Activated CD8-positive, alpha-beta memory T cell treated with anti-CD3 and anti-CD28 coated beads for 48 hours (primary cell): ENCODE measurements around the gene CDH23.

ENCODE experiments used
- DNase-seq, 3 experiments: peaks; one replicate each; pipeline ENCODE4 v3.0.0-alpha.2; 2020; ENCODE audit warnings: low read depth in 2 of 3, low spot score in 2 of 3

The CDH23 gene

DNA sequence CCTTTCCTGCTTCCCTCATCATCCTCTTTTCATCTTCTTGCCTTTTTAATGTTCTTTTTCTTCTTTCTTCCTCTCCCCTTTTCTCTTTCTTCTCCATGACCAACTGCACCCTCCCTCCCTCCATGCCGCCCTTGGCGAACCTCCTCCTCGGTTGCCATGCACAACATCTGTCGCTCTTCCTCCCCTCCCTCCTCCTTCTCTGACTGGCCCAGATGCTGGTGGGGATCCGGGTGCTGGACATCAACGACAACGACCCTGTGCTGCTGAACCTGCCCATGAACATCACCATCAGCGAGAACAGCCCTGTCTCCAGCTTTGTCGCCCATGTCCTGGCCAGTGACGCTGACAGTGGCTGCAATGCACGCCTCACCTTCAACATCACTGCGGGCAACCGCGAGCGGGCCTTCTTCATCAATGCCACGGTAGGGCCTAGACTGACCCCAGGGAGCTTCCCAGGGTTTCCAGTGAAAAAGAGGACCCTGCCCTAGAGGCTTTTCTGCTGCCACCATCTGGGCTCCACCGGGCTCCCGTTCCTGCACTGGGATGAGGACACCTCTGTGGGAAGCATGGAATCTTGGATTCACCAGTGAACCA is 388.1 kb downstream of the CDH23 start:
- no peak for DNase-seq

DNA sequence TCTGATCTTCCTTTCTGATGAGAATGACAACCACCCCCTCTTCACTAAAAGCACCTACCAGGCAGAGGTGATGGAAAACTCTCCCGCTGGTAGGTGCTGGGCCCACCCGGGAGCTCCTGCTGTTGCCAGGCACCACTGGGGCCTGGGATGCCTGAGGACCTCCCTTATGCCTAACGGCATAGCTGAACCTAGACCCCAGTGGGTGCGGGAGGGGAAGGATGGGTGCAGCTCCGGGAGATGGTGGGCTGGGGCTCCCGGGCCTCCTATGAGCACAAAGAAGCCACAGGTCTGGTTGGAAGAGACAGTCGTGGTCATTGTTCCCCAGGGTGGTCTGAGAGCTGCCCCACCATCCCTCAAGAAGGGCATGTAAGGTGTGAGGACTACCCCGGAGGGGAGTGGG is 392.2 kb downstream of the CDH23 start:
- no peak for DNase-seq

- DNase-seq, result no peak
Measured at GRCh38 chr10:71789871-71790270, 393.2 kb downstream of the CDH23 start.

DNA sequence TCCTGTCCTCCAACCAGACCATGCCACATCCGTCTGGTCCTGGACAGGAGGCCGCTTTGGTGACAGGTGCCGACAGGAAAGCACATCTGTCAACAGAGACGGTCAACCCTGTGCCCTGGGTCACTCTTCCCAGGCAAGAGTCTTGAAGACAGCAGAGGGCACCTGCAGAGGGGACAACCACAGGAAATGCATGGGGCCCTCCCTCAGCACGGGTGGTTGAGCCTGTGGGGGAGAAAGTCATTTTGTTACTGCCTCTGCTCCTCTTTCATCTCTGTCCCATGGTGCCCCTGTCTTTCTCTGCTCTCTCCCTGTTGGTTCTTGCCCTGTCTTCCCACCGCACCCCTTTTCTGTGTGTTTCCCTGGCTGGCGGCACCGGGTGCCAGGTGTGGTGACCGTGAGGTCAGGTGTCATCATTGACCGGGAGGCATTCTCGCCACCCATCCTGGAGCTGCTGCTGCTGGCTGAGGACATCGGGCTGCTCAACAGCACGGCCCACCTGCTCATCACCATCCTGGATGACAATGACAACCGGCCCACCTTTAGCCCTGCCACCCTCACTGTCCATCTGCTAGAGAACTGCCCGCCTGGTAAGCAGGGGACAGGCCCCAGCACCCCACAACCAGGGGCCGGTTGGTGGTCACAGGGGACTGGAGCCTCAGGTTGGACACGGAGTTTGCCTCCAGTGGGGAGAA is 394.2 kb downstream of the CDH23 start:
- no peak for DNase-seq

GRCh38 chr10:71795248-71795647 is 398.5 kb downstream of the CDH23 start:
- DNase-seq, result no peak

DNA sequence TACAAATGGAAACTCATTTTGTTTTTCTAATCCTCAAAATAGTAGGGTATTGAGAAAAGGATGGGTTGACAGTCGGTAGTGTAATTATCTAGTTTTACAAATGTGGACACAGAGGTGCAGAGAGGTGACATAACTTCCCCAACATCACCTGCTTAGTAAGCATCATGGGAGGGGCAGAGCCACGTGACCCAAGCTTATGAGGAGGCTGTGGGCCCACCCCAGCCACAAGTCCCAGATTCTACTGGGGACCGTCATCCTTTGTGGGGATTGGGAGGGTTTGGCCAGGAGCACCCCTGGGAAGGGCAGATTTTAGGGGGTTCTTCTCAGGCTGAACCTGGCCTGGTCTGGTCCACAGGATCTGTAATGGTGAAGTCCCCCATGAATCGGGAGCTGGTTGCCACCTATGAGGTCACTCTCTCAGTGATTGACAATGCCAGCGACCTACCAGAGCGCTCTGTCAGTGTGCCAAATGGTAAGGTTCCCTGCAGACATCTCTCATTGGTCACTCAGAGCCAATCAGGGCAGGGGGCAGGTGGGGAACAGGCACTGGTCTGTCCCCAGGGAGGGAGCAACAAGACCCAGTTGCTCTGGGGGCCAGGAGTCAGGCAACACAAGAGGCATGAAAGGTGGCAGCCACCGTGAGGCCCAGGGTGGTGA is 400.2 kb downstream of the CDH23 start:
- no peak for DNase-seq

GRCh38 chr10:71797533-71798307 is 401.0 kb downstream of the CDH23 start:
- DNase-seq, result no peak

GRCh38 chr10:71798308-71798624 is 401.5 kb downstream of the CDH23 start:
- no peak for DNase-seq

DNA sequence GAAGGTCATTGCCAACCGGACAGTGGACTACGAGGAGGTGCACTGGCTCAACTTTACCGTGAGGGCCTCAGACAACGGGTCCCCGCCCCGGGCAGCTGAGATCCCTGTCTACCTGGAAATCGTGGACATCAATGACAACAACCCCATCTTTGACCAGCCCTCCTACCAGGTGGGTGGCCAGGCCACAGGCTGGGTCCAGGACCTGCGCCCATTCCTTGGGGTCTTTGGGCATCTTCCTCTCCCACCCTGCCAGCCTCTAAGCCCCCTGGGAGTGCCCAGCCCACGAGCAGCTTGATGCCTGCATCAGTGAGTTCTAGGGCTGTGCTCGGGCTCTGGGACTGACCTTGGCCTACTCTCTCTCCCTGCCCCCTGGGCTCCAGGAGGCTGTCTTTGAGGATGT is 402.4 kb downstream of the CDH23 start:
- no peak for DNase-seq

- DNase-seq, result no peak
Measured at GRCh38 chr10:71799608-71800453, 403.1 kb downstream of the CDH23 start.

GRCh38 chr10:71801361-71801760 is 404.6 kb downstream of the CDH23 start:
- DNase-seq, result no peak

GRCh38 chr10:71802235-71802634 is 405.5 kb downstream of the CDH23 start:
- DNase-seq, result no peak

GRCh38 chr10:71802715-71803488 is 406.2 kb downstream of the CDH23 start:
- no peak for DNase-seq

DNA sequence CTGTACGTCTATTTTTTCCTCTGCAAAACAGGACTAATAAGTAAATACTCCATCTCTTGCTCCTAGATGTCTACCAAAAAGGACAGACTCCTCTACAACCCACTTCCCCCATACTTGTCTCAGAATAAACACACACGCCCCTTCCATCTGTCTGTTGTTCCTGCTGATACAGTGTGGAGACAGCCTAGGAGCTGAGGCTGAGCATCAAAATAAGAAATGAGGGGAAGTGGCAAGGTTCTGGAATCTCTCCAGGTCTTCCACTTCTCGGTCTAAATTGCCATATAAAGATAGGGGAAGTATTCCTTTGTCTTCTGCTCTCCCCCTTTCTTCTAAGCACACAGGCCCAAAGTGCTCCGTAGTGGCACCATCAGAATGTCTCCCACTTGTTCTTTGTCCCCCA is 407.4 kb downstream of the CDH23 start:
- no peak for DNase-seq

- no peak for DNase-seq
Measured at GRCh38 chr10:71805776-71806703, 409.3 kb downstream of the CDH23 start.

DNA sequence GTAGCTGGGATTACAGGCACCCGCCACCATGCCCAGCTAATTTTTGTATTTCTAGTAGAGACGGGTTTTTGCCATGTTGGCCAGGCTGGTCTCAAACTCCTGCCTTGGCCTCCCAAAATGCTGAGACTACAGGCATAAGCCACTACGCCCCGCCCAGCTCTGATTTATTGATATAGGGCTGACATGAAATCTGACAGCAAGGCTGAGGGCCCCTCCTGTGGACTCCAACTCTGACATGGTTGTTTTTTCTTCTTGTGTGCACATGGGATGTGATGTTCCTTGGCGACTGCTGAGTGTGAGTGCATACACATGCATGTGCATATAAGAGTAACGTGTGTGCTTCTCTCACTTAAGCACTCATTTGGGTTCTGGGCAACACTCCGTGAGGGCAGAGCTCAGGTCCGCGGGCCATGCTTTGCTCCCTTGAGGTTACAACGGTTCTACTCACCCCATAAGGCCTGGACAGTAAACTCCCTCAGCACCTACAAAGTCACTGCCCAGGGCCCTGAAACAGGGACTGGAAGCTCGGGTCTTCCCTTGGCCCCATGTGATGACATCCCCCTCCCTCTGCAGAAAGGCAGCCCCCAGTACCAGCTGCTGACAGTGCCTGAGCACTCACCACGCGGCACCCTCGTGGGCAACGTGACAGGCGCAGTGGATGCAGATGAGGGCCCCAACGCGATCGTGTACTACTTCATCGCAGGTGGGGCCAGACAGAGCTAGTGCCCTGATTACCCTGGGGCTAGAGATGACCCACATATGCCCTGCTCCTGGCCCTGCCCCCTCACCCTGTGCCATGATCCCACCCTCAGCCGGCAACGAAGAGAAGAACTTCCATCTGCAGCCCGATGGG is 410.2 kb downstream of the CDH23 start:
- no peak for DNase-seq

DNA sequence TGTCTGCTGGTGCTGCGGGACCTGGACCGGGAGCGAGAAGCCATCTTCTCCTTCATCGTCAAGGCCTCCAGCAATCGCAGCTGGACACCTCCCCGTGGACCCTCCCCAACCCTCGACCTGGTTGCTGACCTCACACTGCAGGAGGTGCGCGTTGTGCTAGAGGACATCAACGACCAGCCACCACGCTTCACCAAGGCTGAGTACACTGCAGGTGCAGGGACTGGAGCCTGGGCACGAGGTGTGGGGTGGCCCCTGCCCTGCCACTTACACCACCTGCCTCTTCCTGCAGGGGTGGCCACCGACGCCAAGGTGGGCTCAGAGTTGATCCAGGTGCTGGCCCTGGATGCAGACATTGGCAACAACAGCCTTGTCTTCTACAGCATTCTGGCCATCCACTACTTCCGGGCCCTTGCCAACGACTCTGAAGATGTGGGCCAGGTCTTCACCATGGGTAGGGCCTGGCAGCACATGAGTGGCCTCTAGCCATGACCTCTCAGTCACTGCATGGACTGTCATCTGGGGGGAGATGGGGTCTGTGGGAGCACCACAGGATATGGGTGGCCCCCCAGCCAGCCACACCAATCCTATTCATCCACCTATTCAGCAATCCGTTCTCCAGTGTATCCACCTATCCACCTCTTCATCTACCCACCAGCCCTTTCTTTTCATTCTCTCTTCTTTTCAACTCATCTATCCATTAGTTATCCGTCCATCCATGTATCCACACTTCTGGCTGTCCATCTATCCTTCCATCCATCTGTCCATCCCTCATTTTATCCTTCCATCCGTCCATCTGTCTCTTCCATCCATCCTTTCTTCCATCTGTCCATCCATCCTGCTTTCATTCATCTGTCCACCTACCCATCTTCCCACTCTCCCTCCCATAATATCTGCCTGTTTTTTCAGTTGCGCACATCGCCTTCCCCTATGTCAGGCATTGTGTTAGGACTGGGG is 411.1 kb downstream of the CDH23 start:
- no peak for DNase-seq
